Loucy (cell line): ENCODE results near the gene SLC35E3.

Experiments
- CTCF ChIP-seq: fragments of 200-600 bp; sonication (generic); conservative IDR thresholded peaks from 2 replicates; pipeline ENCODE4 v1.5.1; 2014; ENCODE audit warnings: mild to moderate bottlenecking, antibody characterized with exemption, low read length
- EZH2phosphoT487 ChIP-seq: fragments of 200-600 bp; IDR thresholded peaks from 2 replicates; pipeline ENCODE4 v1.6.1; 2018; ENCODE audit warnings: antibody characterized with exemption, mild to moderate bottlenecking, moderate library complexity, borderline replicate concordance

- TF ChIP-seq CTCF, result no peak
- TF ChIP-seq EZH2phosphoT487, result no peak
Measured at GRCh38 chr12:68798882-68799234, 52.9 kb downstream of the SLC35E3 start.
